Activated T-cell treated with anti-CD3 and anti-CD28 coated beads, Interleukin-2, amount 50 U/mL, for 72 hours (primary cell): ENCODE data around the gene SMARCA4. TPM values are rescaled to one million over a fixed set of nuclear protein-coding genes. Genes with fewer than 3 reads are reported as not detected.

Experiments used
- ATAC-seq, 2 donors: fragments of 150-1000 bp; cut with Tn5 transposase; replicated peaks in 1 of 2; 2 replicates each; pipeline ENCODE4 v1.10.0; 2021; ENCODE audit warnings: moderate library complexity in 2 of 2, mild to moderate bottlenecking in 1 of 2
- DNase-seq, 2 donors: peaks; one replicate each; pipeline ENCODE4 v3.0.0; 2021 to 2022; ENCODE audit warnings: mixed read lengths in 1 of 2
- H3K27ac Mint-ChIP-seq: one replicate; pipeline ENCODE4 v1.8.0; 2022; ENCODE audit warnings: mild to moderate bottlenecking, moderate library complexity, mixed read lengths
- H3K27me3 Mint-ChIP-seq: one replicate; pipeline ENCODE4 v1.8.0; 2022; ENCODE audit warnings: low read depth, mixed read lengths
- H3K36me3 Mint-ChIP-seq, 2 donors: one replicate each; pipeline ENCODE4 v1.8.0; 2022; ENCODE audit warnings: mixed read lengths in 2 of 2, mild to moderate bottlenecking in 1 of 2; ENCODE audit not compliant: insufficient read depth in 2 of 2
- H3K4me1 Mint-ChIP-seq: one replicate; pipeline ENCODE4 v1.8.0; 2022; ENCODE audit warnings: low read depth, mixed read lengths
- H3K4me3 Mint-ChIP-seq, 2 donors: one replicate each; pipeline ENCODE4 v1.8.0; 2022; ENCODE audit warnings: mild to moderate bottlenecking in 2 of 2, mixed read lengths in 2 of 2, moderate library complexity in 2 of 2
- H3K9me3 Mint-ChIP-seq, 2 donors: one replicate each; pipeline ENCODE4 v1.8.0; 2022; ENCODE audit warnings: mixed read lengths in 2 of 2
- total RNA-seq, 2 donors: library from RNA; stranded (reverse); gene quantifications; one replicate each; pipeline ENCODE4 v1.2.3, GENCODE V29; 2022

The SMARCA4 gene
- total RNA-seq, 2 donors from 2014 or later: 80.5 to 83.2 TPM

DNA sequence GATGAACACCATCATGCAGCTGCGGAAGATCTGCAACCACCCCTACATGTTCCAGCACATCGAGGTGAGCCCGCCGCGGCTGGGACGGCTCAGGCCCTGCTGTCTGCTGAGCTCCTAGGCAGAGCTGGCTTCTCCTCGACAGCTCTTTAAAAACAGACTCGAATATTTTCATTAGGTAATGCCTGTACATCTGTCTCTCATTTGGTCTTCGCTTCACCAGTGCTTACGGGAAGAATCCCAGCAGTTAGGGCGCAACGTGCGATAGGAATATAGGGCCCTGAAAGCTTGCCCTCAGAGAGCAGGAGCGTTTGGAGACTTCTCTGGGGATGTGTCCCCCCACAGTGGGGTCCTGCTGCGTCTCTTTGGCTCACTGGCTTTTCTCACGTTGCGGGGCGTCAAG, 64.6 kb downstream of the SMARCA4 start:
- no peak overlapping the region for H3K27ac Mint-ChIP-seq
- H3K36me3 Mint-ChIP-seq: peaks cover 0 to 4% of the 10 kb centered on the region in 2 donors
- no peak for DNase-seq
- H3K9me3 Mint-ChIP-seq: no peaks in the 10 kb centered on the region
- H3K4me1 Mint-ChIP-seq: no peaks in the 10 kb centered on the region
- no peaks in the 10 kb centered on the region for H3K27me3 Mint-ChIP-seq
- no peak overlapping the region for H3K4me3 Mint-ChIP-seq
- ATAC-seq: no peak

DNA sequence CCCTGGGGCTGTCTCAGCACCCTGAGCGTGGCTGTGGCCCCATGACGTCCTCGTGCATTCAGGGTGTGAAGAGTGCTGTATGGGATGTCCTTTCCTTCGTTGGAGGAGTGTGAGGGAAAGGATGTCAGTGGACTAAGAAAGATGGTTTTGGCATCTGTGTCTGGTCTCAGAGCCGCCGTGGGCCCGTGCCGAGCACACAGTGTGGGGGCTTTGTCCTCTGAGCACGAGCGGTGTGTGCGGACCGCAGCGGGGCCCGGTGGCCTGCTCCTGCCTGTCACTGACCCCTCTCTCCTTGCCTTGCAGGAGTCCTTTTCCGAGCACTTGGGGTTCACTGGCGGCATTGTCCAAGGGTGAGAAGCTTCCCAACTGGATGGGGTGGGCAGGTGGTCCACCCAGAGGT, 65.2 kb downstream of the SMARCA4 start:
- Mint-ChIP-seq H3K4me1 (no peaks in the 10 kb centered on the region), H3K27me3 (no peaks in the 10 kb centered on the region), H3K27ac (no peak overlapping the region), H3K9me3 (no peaks in the 10 kb centered on the region), H3K4me3 (no peak overlapping the region), H3K36me3 (peaks cover 0 to 2% of the 10 kb centered on the region in 2 donors)
- ATAC-seq: no peak
- no peak for DNase-seq

DNA sequence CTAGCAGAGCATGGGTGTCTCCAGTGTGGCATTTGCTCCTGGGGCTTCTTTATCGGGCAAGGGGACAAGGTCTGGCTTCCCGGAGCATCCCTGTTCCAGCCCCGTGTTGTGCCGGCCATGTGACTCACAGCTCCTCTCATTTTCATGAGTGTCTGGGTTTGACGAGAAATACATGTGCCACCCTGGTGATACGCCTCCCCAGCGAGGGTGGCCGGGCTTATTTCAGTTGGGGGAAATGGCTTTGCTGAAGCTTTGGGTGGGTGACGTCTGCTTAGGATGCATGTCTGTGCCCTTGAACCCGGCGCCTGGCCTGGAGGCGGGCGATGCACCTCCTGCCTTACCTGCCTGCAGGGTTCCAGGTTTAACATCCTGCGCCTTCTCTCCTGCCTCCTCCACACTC, 66.6 kb downstream of the SMARCA4 start:
- Mint-ChIP-seq H3K9me3 (no peaks in the 10 kb centered on the region), H3K27ac (no peak overlapping the region), H3K4me1 (no peaks in the 10 kb centered on the region), H3K36me3 (peaks cover 0 to 2% of the 10 kb centered on the region in 2 donors), H3K27me3 (no peaks in the 10 kb centered on the region), H3K4me3 (no peak overlapping the region)
- DNase-seq (no peak), ATAC-seq (no peak)

DNA sequence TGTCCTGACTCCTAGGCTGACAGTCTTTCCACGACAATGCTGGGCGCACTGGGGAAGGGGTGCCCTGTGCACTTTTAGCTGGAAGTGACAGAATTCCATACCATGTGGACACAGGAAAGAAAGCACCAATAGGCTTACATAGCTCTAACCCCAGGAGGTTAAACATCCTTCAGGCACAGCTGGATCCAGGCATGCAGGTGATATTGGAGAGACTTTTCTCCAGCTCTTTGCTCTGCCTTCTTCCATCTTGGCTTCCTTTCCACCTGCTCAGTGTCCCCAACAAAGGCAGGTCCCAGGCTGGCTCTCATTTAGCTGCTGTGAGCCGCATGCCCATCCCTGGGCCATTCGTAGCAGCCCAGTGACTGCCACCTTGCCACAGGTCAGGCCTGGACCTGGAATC, 67.3 kb downstream of the SMARCA4 start:
- Mint-ChIP-seq H3K4me1 (no peaks in the 10 kb centered on the region), H3K36me3 (peaks cover 0 to 2% of the 10 kb centered on the region in 2 donors), H3K4me3 (no peak overlapping the region)

DNA sequence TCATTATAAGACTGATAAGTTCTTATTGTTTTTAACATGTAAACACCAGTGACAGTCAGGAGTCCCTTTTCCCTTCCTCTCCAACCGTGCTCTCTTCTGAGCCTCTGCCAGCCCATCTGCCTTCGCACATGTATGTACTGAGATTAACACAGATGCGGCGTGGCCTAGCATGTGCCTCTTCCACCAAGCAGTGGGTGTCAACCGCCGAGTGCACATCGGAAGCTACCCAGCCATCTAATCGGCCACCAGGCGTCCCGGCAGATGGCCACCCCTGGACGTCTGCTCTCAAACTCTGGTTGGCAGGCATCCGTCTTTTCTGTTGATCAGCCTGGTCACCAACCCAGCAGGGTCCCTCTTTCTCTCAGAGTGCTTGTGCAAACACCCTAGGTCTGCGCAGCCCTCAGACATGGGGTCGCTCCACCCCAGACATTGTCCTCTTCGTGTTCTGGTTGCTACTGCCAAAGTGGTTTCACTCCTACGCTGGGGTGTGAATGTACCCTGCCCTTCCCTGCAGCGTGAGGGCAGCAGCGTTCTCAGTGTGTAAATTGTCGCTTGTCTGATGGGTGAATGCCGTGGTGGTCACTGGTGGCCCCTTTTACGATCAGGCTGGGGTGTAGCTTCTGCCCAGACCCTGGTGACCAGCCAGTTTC, 70.7 kb downstream of the SMARCA4 start:
- DNase-seq (no peak), ATAC-seq (no peak)
- H3K36me3 Mint-ChIP-seq: peaks cover 2 to 9% of the 10 kb centered on the region in 2 donors
- H3K9me3 Mint-ChIP-seq: no peaks in the 10 kb centered on the region
- peaks cover 8% of the 10 kb centered on the region for H3K4me1 Mint-ChIP-seq
- H3K4me3 Mint-ChIP-seq: no peak overlapping the region
- H3K27ac Mint-ChIP-seq: no peak overlapping the region
- no peaks in the 10 kb centered on the region for H3K27me3 Mint-ChIP-seq

More for the DNA sequence above, 67.3 kb downstream of the SMARCA4 start:
- ATAC-seq (no peak), DNase-seq (no peak)
- Mint-ChIP-seq H3K27me3 (no peaks in the 10 kb centered on the region), H3K27ac (no peak overlapping the region), H3K9me3 (no peaks in the 10 kb centered on the region)

DNA sequence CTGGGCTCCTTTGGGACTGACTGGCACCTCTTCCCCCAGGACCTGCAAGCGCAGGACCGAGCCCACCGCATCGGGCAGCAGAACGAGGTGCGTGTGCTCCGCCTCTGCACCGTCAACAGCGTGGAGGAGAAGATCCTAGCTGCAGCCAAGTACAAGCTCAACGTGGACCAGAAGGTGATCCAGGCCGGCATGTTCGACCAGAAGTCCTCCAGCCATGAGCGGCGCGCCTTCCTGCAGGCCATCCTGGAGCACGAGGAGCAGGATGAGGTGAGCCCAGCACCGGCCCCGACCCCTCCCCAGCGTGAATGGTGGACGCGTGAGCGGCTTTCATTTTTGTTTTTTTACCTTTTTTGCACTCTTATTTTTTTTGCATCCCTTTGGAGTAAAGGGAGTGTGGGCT, 72.4 kb downstream of the SMARCA4 start:
- Mint-ChIP-seq H3K27me3 (no peaks in the 10 kb centered on the region), H3K9me3 (no peaks in the 10 kb centered on the region), H3K4me1 (peaks cover 8% of the 10 kb centered on the region), H3K36me3 (peaks cover 2 to 15% of the 10 kb centered on the region in 2 donors), H3K4me3 (no peak overlapping the region), H3K27ac (no peak overlapping the region)
- DNase-seq: no peak
- ATAC-seq: no peak

DNA sequence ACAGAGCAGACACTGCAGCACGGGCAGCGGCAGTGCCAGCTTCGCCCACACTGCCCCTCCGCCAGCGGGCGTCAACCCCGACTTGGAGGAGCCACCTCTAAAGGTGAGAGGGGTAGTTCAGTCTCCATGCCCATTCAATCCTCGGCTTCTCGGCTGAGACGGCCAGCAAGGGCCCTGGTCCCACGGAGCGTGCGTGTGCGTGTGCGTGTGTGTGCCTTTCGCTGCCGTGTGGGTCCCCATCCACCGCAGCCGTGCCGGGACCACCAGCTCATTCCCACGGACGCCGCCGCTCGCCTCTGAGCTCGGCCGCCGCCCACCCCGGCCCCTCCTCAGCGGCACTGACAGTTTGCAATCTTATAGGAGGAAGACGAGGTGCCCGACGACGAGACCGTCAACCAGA, 72.9 kb downstream of the SMARCA4 start:
- no peaks in the 10 kb centered on the region for H3K27me3 Mint-ChIP-seq
- ATAC-seq (no peak), DNase-seq (no peak)
- H3K27ac Mint-ChIP-seq: no peak overlapping the region
- peaks cover 8% of the 10 kb centered on the region for H3K4me1 Mint-ChIP-seq
- no peak overlapping the region for H3K4me3 Mint-ChIP-seq
- no peaks in the 10 kb centered on the region for H3K9me3 Mint-ChIP-seq
- H3K36me3 Mint-ChIP-seq: peaks cover 2 to 19% of the 10 kb centered on the region in 2 donors

DNA sequence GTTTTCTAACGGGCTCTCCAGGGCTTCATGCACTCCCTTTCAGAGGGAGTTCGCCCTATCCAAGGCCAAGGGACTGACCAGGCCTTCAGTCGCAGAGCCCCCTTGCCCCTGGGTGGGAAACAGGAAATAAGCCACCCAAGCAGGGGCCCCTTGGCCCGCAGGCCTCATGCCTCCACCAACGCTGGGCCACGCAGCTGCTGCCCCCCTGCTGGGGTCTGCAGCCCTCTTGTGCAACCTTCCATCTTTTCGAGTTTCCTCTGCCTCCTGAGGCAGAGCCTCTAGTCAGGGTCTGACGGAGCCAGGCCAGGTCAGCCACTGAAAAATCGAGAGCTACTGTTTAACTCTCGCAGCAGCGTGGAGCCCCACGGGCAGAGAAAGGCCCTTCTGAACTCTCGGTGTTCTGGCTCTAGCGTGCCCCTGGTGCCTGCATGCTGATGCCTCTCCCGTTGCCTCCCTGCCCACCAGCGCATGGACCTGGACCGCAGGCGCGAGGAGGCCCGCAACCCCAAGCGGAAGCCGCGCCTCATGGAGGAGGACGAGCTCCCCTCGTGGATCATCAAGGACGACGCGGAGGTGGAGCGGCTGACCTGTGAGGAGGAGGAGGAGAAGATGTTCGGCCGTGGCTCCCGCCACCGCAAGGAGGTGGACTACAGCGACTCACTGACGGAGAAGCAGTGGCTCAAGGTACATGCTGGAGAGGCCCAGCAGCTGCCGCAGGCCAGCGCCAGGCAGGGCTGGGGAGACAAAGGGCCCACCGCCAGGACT, 73.8 kb downstream of the SMARCA4 start:
- peaks cover 2 to 20% of the 10 kb centered on the region in 2 donors for H3K36me3 Mint-ChIP-seq
- no peak overlapping the region for H3K4me3 Mint-ChIP-seq
- DNase-seq (no peak), ATAC-seq (no peak)
- no peaks in the 10 kb centered on the region for H3K27me3 Mint-ChIP-seq
- H3K27ac Mint-ChIP-seq: no peak overlapping the region
- H3K9me3 Mint-ChIP-seq: no peaks in the 10 kb centered on the region
- H3K4me1 Mint-ChIP-seq: peaks cover 8% of the 10 kb centered on the region

DNA sequence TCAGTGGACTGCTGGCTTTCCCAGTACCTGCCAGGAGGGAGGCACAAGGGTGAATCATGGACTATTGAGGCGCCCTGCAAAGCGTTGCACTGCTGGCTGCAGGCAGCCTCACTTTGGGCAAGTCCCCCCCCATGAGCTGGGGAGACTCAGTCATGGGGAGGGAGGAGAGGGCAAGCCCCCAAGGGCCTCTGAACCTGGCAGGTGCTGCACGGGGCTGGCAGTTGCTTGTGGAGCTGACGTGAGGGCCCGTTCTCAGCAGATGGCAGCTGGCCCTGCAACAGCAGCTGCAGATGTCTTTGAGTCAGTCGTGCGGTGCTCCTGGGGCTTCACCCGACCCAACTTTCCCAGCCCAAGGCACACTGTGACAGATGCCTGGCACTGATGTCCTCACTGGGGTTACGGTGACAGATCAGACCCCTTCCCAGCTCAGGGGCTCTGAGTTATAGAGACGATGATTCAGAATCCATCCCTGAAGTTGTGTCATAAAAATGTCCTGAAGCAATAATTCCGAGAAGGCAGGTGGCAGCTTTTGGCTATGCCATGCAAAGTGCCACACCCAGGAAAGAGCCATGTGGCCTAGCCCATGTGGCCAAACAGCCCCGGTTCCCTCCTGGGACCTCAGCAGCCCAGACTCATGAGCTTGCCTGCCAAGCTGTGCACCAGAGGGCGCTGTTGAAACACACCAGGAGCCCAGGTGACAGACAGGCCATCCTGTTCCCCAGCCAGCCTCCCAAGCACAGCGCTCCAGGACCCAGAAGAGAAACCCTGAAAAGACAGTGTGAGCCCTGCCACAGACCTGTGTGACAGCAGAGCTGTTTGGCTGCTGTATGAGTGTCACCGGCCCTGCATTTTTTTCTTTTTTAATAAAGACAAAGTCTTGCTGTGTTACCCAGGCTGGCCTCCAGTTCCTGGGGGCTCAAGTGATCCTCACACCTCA, 74.9 kb downstream of the SMARCA4 start:
- Mint-ChIP-seq H3K27ac (no peak overlapping the region), H3K36me3 (peaks cover 2 to 20% of the 10 kb centered on the region in 2 donors), H3K27me3 (no peaks in the 10 kb centered on the region), H3K9me3 (no peaks in the 10 kb centered on the region), H3K4me1 (peaks cover 8% of the 10 kb centered on the region), H3K4me3 (no peak overlapping the region)
- peak; percentile 91 to 93 for ATAC-seq
- peak; percentile 85 for DNase-seq

DNA sequence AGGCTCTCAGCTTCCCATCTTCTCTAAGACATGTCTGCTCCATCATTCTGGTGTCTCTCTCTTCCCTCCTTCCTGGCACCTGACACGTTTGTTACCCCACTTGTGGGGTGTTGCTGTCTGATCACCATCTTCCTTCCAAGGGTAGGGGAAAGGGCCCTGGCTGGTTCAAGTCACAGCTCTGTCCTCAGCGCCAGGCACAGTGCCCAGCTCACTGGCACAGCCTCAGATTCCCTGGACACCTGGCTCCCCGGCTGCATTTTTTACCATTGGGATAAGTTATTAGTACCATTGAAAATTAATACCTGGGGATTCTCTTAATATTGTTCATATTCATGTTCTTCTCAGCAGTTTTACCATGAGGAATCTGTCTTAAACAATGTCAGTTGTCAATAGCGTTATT, 77.7 kb downstream of the SMARCA4 start:
- no peaks in the 10 kb centered on the region for H3K9me3 Mint-ChIP-seq
- no peaks in the 10 kb centered on the region for H3K27me3 Mint-ChIP-seq
- H3K4me3 Mint-ChIP-seq: no peak overlapping the region
- H3K4me1 Mint-ChIP-seq: peaks cover 8% of the 10 kb centered on the region
- peaks cover 2 to 21% of the 10 kb centered on the region in 2 donors for H3K36me3 Mint-ChIP-seq
- no peak for ATAC-seq
- peak overlapping the region; percentile 15 for H3K27ac Mint-ChIP-seq
- no peak for DNase-seq

DNA sequence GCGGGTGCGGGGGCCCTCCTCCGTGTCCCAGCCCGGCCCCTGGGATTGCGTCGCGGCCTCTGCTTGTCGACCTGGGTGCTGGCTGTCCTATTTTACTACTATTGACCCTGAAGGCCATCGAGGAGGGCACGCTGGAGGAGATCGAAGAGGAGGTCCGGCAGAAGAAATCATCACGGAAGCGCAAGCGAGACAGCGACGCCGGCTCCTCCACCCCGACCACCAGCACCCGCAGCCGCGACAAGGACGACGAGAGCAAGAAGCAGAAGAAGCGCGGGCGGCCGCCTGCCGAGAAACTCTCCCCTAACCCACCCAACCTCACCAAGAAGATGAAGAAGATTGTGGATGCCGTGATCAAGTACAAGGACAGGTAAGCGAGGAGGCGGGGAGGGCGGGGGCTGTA, 80.4 kb downstream of the SMARCA4 start:
- H3K4me1 Mint-ChIP-seq: no peaks in the 10 kb centered on the region
- ATAC-seq (no peak), DNase-seq (no peak)
- H3K27me3 Mint-ChIP-seq: no peaks in the 10 kb centered on the region
- peaks cover 4 to 23% of the 10 kb centered on the region in 2 donors for H3K36me3 Mint-ChIP-seq
- H3K4me3 Mint-ChIP-seq: no peak overlapping the region
- H3K9me3 Mint-ChIP-seq: no peaks in the 10 kb centered on the region
- no peak overlapping the region for H3K27ac Mint-ChIP-seq

DNA sequence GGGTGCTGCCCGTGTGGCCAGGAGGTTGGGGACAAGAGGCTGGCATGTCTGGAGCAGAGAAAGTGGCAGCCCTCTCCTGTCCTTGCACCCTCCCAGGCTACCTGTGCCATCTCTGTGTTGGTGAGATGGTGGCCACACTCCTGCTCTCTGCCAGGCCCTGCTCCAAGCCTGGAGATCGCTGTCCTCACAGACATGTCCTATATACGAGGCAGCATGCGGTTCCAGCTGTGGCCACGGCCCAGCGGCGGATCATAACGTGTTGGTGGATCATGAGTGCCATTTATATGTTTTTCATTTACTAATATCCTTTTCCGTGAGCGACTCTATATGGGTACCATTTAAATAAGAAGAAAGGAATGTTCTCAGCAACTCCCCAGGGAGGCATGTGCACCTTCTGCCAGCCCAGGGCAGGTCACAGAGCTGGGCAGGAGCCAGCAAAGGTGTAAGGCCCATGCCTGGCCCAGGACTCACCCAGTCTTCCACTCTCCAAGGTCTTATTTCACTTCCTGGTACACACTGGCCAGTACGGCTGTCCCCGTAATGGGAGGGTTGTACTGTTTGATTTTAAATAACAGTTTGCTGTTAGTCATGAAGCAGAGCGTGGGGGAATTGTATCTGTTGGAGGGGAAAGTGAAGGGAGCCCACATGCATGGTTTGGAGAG, 81.3 kb downstream of the SMARCA4 start:
- ATAC-seq: no peak
- peak overlapping the region; percentile 22 for H3K27ac Mint-ChIP-seq
- H3K4me3 Mint-ChIP-seq: no peak overlapping the region
- no peaks in the 10 kb centered on the region for H3K9me3 Mint-ChIP-seq
- H3K27me3 Mint-ChIP-seq: no peaks in the 10 kb centered on the region
- no peaks in the 10 kb centered on the region for H3K4me1 Mint-ChIP-seq
- DNase-seq: no peak
- H3K36me3 Mint-ChIP-seq: peaks cover 4 to 23% of the 10 kb centered on the region in 2 donors
